ENCODE results near the gene SDK1. TPM values are rescaled to one million over a fixed set of nuclear protein-coding genes. Genes with fewer than 3 reads are reported as not detected.

Gene SDK1
- total and polyA plus RNA-seq, 2 donors (not counting 3 experiments of a cell fraction or from before 2014, with no cell fraction given), result 1.6 to 3.9 TPM

GRCh38 chr7:4159761-4160554 is 858.9 kb downstream of the SDK1 start:
- Histone ChIP-seq H3K36me3 (ENCODE audit: control insufficient read depth in 2 of 2, extremely low read depth in 1 of 2, insufficient read depth in 2 of 2, low read length in 2 of 2) (no peaks in the 10 kb centered on the region), H3K4me3 (replicated peaks in 1 of 3; ENCODE audit: insufficient read depth in 1 of 3, low read depth in 1 of 3, low read length in 3 of 3) (no peak overlapping the region), H4K20me1 (replicated peaks; ENCODE audit: control insufficient read depth, extremely low read depth, insufficient read depth, low read length) (no peaks in the 10 kb centered on the region), H3K9ac (replicated peaks; ENCODE audit: extremely low read depth, insufficient read depth, low read length) (no peak overlapping the region), H3K4me1 (ENCODE audit: control insufficient read depth, extremely low read depth, insufficient read depth, low read length) (no peaks in the 10 kb centered on the region), H3K9me1 (replicated peaks; ENCODE audit: control insufficient read depth, extremely low read depth, insufficient read depth, low read length) (no peaks in the 10 kb centered on the region), H3K79me2 (ENCODE audit: control insufficient read depth, insufficient read depth, low read length) (no peaks in the 10 kb centered on the region), H3K4me2 (ENCODE audit: insufficient read depth, low read length) (no peak overlapping the region), H3K9me3 (replicated peaks; ENCODE audit: control insufficient read depth, insufficient read depth, low read length) (no peaks in the 10 kb centered on the region), H2AFZ (ENCODE audit: low read depth, low read length) (no peak overlapping the region), H3K27ac (ENCODE audit: insufficient read depth, low read depth, low read length) (no peak overlapping the region), H3K27me3 (ENCODE audit: control insufficient read depth in 2 of 2, insufficient read depth in 2 of 2, low read length in 2 of 2) (no peaks in the 10 kb centered on the region)
- dilution Hi-C loops (cut with MboI; ENCODE audit: extremely low pct_ligation_motif_present, low sequenced_read_pairs) (no loop called here), intact Hi-C loops (cut with micrococcal nuclease) (no loop called here)
- no peak for TF ChIP-seq CTCF (IDR thresholded peaks at IDR 0.05; ENCODE audit: extremely low read depth in 1 of 2, insufficient read depth in 1 of 2, low read depth in 1 of 2, low read length in 2 of 2)
- no peak for TF ChIP-seq JUN (IDR thresholded peaks at IDR 0.05; ENCODE audit: borderline replicate concordance, insufficient read depth, insufficient read length, low read depth)
- ChIA-PET CTCF (no interaction called here), POLR2A (no interaction called here)
- DNase-seq (ENCODE audit: low read depth, low spot score), result no peak
- no TSS peak for BruUV-seq (replicated peaks)
- no peak for FAIRE-seq

GRCh38 chr7:4162884-4163564 is 862.0 kb downstream of the SDK1 start:
- dilution Hi-C loops (cut with MboI; ENCODE audit: extremely low pct_ligation_motif_present, low sequenced_read_pairs), result no loop called here
- Histone ChIP-seq H3K9ac (replicated peaks; ENCODE audit: extremely low read depth, insufficient read depth, low read length) (no peak overlapping the region), H3K27me3 (ENCODE audit: control insufficient read depth in 2 of 2, insufficient read depth in 2 of 2, low read length in 2 of 2) (no peaks in the 10 kb centered on the region), H3K27ac (ENCODE audit: insufficient read depth, low read depth, low read length) (no peak overlapping the region), H3K79me2 (ENCODE audit: control insufficient read depth, insufficient read depth, low read length) (no peaks in the 10 kb centered on the region), H3K4me2 (ENCODE audit: insufficient read depth, low read length) (no peak overlapping the region), H3K4me3 (replicated peaks in 1 of 3; ENCODE audit: insufficient read depth in 1 of 3, low read depth in 1 of 3, low read length in 3 of 3) (no peak overlapping the region), H3K9me3 (replicated peaks; ENCODE audit: control insufficient read depth, insufficient read depth, low read length) (no peaks in the 10 kb centered on the region), H3K36me3 (ENCODE audit: control insufficient read depth in 2 of 2, extremely low read depth in 1 of 2, insufficient read depth in 2 of 2, low read length in 2 of 2) (no peaks in the 10 kb centered on the region), H4K20me1 (replicated peaks; ENCODE audit: control insufficient read depth, extremely low read depth, insufficient read depth, low read length) (no peaks in the 10 kb centered on the region), H3K4me1 (ENCODE audit: control insufficient read depth, extremely low read depth, insufficient read depth, low read length) (no peaks in the 10 kb centered on the region), H2AFZ (ENCODE audit: low read depth, low read length) (no peak overlapping the region), H3K9me1 (replicated peaks; ENCODE audit: control insufficient read depth, extremely low read depth, insufficient read depth, low read length) (no peaks in the 10 kb centered on the region)
- no peak for TF ChIP-seq CTCF (IDR thresholded peaks at IDR 0.05; ENCODE audit: extremely low read depth in 1 of 2, insufficient read depth in 1 of 2, low read depth in 1 of 2, low read length in 2 of 2)
- TF ChIP-seq EZH2 (IDR thresholded peaks at IDR 0.05; ENCODE audit: borderline replicate concordance, low read depth, low read length, severe bottlenecking), result no peak
- TF ChIP-seq MYC (IDR thresholded peaks at IDR 0.05; ENCODE audit: low read depth, low read length), result no peak
- TF ChIP-seq JUN (IDR thresholded peaks at IDR 0.05; ENCODE audit: borderline replicate concordance, insufficient read depth, insufficient read length, low read depth), result no peak
- no peak for TF ChIP-seq POLR2AphosphoS5 (IDR thresholded peaks at IDR 0.05; ENCODE audit: insufficient read depth, low read depth, low read length)
- TF ChIP-seq MAX (IDR thresholded peaks at IDR 0.05; ENCODE audit: insufficient read depth, insufficient read length), result no peak
- no peak for TF ChIP-seq GATA2 (IDR thresholded peaks at IDR 0.05; ENCODE audit: insufficient read depth, insufficient read length, low read depth, low read length)
- no peak for TF ChIP-seq FOS (IDR thresholded peaks at IDR 0.05; ENCODE audit: borderline replicate concordance, insufficient read depth, low read length)
- no peak for TF ChIP-seq POLR2A (IDR thresholded peaks at IDR 0.05; ENCODE audit: low read depth, low read length)
- no TSS peak for BruUV-seq (replicated peaks)
- ChIA-PET CTCF (no interaction called here), POLR2A (no interaction called here)
- intact Hi-C loops (cut with micrococcal nuclease), result no loop called here
- no peak for FAIRE-seq
- DNase-seq (ENCODE audit: low read depth, low spot score), result no peak

All from endothelial cell of umbilical vein (primary cell).